CD4-positive, CD25-positive, alpha-beta regulatory T cell (primary cell): ENCODE measurements around the gene SAMD4B. TPM values are rescaled to one million over a fixed set of nuclear protein-coding genes. Genes with fewer than 3 reads are reported as not detected.

ENCODE experiments used
- ATAC-seq, 2 donors: fragments of 150-1000 bp; cut with Tn5 transposase; one replicate each; pipeline ENCODE4 v1.10.0; 2021; ENCODE audit warnings: low read depth in 2 of 2, moderate number of reproducible peaks in 2 of 2, moderate library complexity in 1 of 2
- DNase-seq, 3 donors: peaks; one replicate each; pipeline versions ENCODE4 v3.0.0 to v3.0.0-alpha.2; 2012 to 2022; ENCODE audit warnings: mixed read lengths in 1 of 3
- H3K27ac ChIP-seq: one replicate; pipeline ENCODE4 v1.7.0; 2013; ENCODE audit warnings: mild to moderate bottlenecking, low read length; ENCODE audit not compliant: insufficient read depth, poor library complexity, severe bottlenecking
- H3K27me3 ChIP-seq: one replicate; pipeline ENCODE4 v1.7.0; 2013; ENCODE audit warnings: low read length; ENCODE audit not compliant: control insufficient read depth, insufficient read depth
- H3K36me3 ChIP-seq: one replicate; pipeline ENCODE4 v1.7.0; 2013; ENCODE audit warnings: mild to moderate bottlenecking, low read length, moderate library complexity; ENCODE audit not compliant: control insufficient read depth, insufficient read depth
- H3K4me1 ChIP-seq: 2 replicates; pipeline ENCODE4 v1.7.0; 2013; ENCODE audit warnings: mild to moderate bottlenecking, low read length; ENCODE audit not compliant: insufficient read depth, control insufficient read depth, poor library complexity, severe bottlenecking
- H3K4me3 ChIP-seq: one replicate; pipeline ENCODE4 v1.7.0; 2013; ENCODE audit warnings: low read depth, mild to moderate bottlenecking, low read length, moderate library complexity
- H3K9me3 ChIP-seq, 2 experiments: 1 replicate in 1 of 2; 2 replicates in 1 of 2; pipeline ENCODE4 v1.7.0; 2013; ENCODE audit warnings: low read length in 2 of 2, mild to moderate bottlenecking in 1 of 2, moderate library complexity in 1 of 2; ENCODE audit not compliant: control insufficient read depth in 2 of 2
- H3K27ac Mint-ChIP-seq, 3 donors: one replicate each; pipeline ENCODE4 v1.8.0; 2020 to 2022; ENCODE audit warnings: mild to moderate bottlenecking in 3 of 3, mixed read lengths in 3 of 3, moderate library complexity in 2 of 3
- H3K27me3 Mint-ChIP-seq: one replicate; pipeline ENCODE4 v1.8.0; 2022; ENCODE audit warnings: mild to moderate bottlenecking, mixed read lengths
- H3K36me3 Mint-ChIP-seq: one replicate; pipeline ENCODE4 v1.8.0; 2020; ENCODE audit warnings: mixed read lengths
- H3K4me1 Mint-ChIP-seq, 4 donors: one replicate each; pipeline ENCODE4 v1.8.0; 2020 to 2022; ENCODE audit warnings: mixed read lengths in 4 of 4, mild to moderate bottlenecking in 1 of 4
- H3K4me3 Mint-ChIP-seq, 4 donors: one replicate each; pipeline ENCODE4 v1.8.0; 2020 to 2022; ENCODE audit warnings: mild to moderate bottlenecking in 4 of 4, mixed read lengths in 4 of 4, moderate library complexity in 3 of 4
- H3K9me3 Mint-ChIP-seq, 7 donors: one replicate each; pipeline ENCODE4 v1.8.0; 2020 to 2022; ENCODE audit warnings: mixed read lengths in 7 of 7, mild to moderate bottlenecking in 3 of 7, moderate library complexity in 2 of 7
- polyA plus RNA-seq, 4 donors: library from polyadenylated mRNA; unstranded; fragments of 300-500 nt; fragmentation: Illumina TruSeq; gene quantifications; one replicate each; pipeline ENCODE4 v1.2.3, GENCODE V29; 2021
- total RNA-seq: library from RNA; stranded (reverse); gene quantifications from one replicate; pipeline ENCODE4 v1.2.3, GENCODE V29; 2022

The SAMD4B gene
- total and polyA plus RNA-seq, 5 donors from 2014 or later = 5.7 to 78.9 (median 7.1) TPM

GRCh38 chr19:39406656-39407409, 64.6 kb downstream of the SAMD4B start, which contains the start of gene ZFP36:
TSS of gene ZFP36 (plus strand) at chr19:39406847. CDS start at chr19:39406905, 58 bp downstream.
- peak within 1 kb of the TSS; percentile 100 for H3K27ac ChIP-seq
- Mint-ChIP-seq H3K27ac (peak within 1 kb of the TSS; percentile 98 to 100 (median 99)), H3K27me3 (peaks cover 20% of the 10 kb centered on the region), H3K4me1 (peaks cover under 1 to 59% (median 39%) of the 10 kb centered on the region in 4 donors), H3K4me3 (peak within 1 kb of the TSS; percentile 95 to 99 (median 98)), H3K36me3 (peaks cover 20% of the 10 kb centered on the region), H3K9me3 (peaks cover 0 to 7% (median 0%) of the 10 kb centered on the region in 7 donors)
- no peaks in the 10 kb centered on the region for H3K27me3 ChIP-seq
- peaks cover 19% of the 10 kb centered on the region for H3K36me3 ChIP-seq
- peak; percentile 85 to 91 (median 89) for DNase-seq
- peaks cover 82% of the 10 kb centered on the region for H3K4me1 ChIP-seq
- peak; percentile 30 to 33 for ATAC-seq
- H3K9me3 ChIP-seq = no peaks in the 10 kb centered on the region
- H3K4me3 ChIP-seq = peak within 1 kb of the TSS; percentile 97

GRCh38 chr19:39407410-39407659, 65.1 kb downstream of the SAMD4B start:
- ATAC-seq = no peak
- H3K4me3 Mint-ChIP-seq = peak overlapping the region; percentile 95 to 99 (median 98)
- peaks cover 23% of the 10 kb centered on the region for H3K36me3 Mint-ChIP-seq
- Histone ChIP-seq H3K27ac (peak overlapping the region; percentile 100), H3K27me3 (no peaks in the 10 kb centered on the region), H3K4me1 (peaks cover 77% of the 10 kb centered on the region), H3K4me3 (peak overlapping the region; percentile 97), H3K9me3 (no peaks in the 10 kb centered on the region), H3K36me3 (peaks cover 19% of the 10 kb centered on the region)
- peaks cover 4 to 59% (median 36%) of the 10 kb centered on the region in 4 donors for H3K4me1 Mint-ChIP-seq
- peaks cover 25% of the 10 kb centered on the region for H3K27me3 Mint-ChIP-seq
- peaks cover 0 to 11% (median 0%) of the 10 kb centered on the region in 7 donors for H3K9me3 Mint-ChIP-seq
- no peak for DNase-seq
- H3K27ac Mint-ChIP-seq = peak overlapping the region; percentile 98 to 100 (median 99)

- Mint-ChIP-seq H3K27me3 (peaks cover 27% of the 10 kb centered on the region), H3K4me1 (peaks cover 4 to 55% (median 36%) of the 10 kb centered on the region in 4 donors), H3K27ac (peak overlapping the region; percentile 98 to 100 (median 99)), H3K4me3 (peak overlapping the region; percentile 95 to 99 (median 98)), H3K36me3 (peaks cover 23% of the 10 kb centered on the region), H3K9me3 (peaks cover 0 to 11% (median 0%) of the 10 kb centered on the region in 7 donors)
- peak in 1 of 2 donors; percentile 4 for ATAC-seq
- peak; percentile 62 to 95 (median 86) for DNase-seq
- Histone ChIP-seq H3K4me3 (peak overlapping the region; percentile 97), H3K9me3 (no peaks in the 10 kb centered on the region), H3K27me3 (no peaks in the 10 kb centered on the region), H3K27ac (peak overlapping the region; percentile 100), H3K36me3 (peaks cover 19% of the 10 kb centered on the region), H3K4me1 (peaks cover 74% of the 10 kb centered on the region)
These were observed 65.6 kb downstream of the SAMD4B start for GRCh38 chr19:39407660-39408391.

GRCh38 chr19:39408392-39409207, 66.4 kb downstream of the SAMD4B start:
- peak overlapping the region; percentile 98 to 100 (median 99) for H3K27ac Mint-ChIP-seq
- H3K4me1 ChIP-seq = peaks cover 73% of the 10 kb centered on the region
- H3K9me3 ChIP-seq = no peaks in the 10 kb centered on the region
- DNase-seq = peak in 2 of 3 donors; percentile 46 to 52
- peaks cover 23% of the 10 kb centered on the region for H3K36me3 Mint-ChIP-seq
- H3K4me3 ChIP-seq = peak overlapping the region; percentile 97
- ATAC-seq = no peak
- peak overlapping the region; percentile 100 for H3K27ac ChIP-seq
- H3K4me3 Mint-ChIP-seq = peak overlapping the region; percentile 95 to 99 (median 98)
- H3K27me3 Mint-ChIP-seq = peaks cover 27% of the 10 kb centered on the region
- H3K9me3 Mint-ChIP-seq = peaks cover 0 to 11% (median 0%) of the 10 kb centered on the region in 7 donors
- H3K36me3 ChIP-seq = peaks cover 19% of the 10 kb centered on the region
- H3K27me3 ChIP-seq = no peaks in the 10 kb centered on the region
- peaks cover 4 to 55% (median 36%) of the 10 kb centered on the region in 4 donors for H3K4me1 Mint-ChIP-seq

- Mint-ChIP-seq H3K4me3 (peak overlapping the region; percentile 95 to 99 (median 98)), H3K9me3 (peaks cover 0 to 11% (median 0%) of the 10 kb centered on the region in 7 donors), H3K4me1 (peaks cover 4 to 56% (median 41%) of the 10 kb centered on the region in 4 donors), H3K36me3 (peaks cover 27% of the 10 kb centered on the region), H3K27me3 (peaks cover 27% of the 10 kb centered on the region), H3K27ac (peak overlapping the region; percentile 99 to 100 (median 100))
- DNase-seq (peak; percentile 85 to 91 (median 86)), ATAC-seq (no peak)
- Histone ChIP-seq H3K27ac (peak overlapping the region; percentile 100), H3K4me3 (peak overlapping the region; percentile 97), H3K36me3 (peaks cover 19% of the 10 kb centered on the region), H3K4me1 (peaks cover 71% of the 10 kb centered on the region), H3K27me3 (no peaks in the 10 kb centered on the region), H3K9me3 (no peaks in the 10 kb centered on the region)
These were observed 67.2 kb downstream of the SAMD4B start for GRCh38 chr19:39409208-39410016.

- ATAC-seq (peak; percentile 5), DNase-seq (peak; percentile 74 to 79 (median 78))
- Mint-ChIP-seq H3K4me3 (peak overlapping the region; percentile 95 to 99 (median 97)), H3K27ac (peak overlapping the region; percentile 99 to 100 (median 99)), H3K4me1 (peaks cover 4 to 52% (median 40%) of the 10 kb centered on the region in 4 donors), H3K36me3 (peaks cover 30% of the 10 kb centered on the region), H3K27me3 (peaks cover 27% of the 10 kb centered on the region), H3K9me3 (peaks cover 0 to 11% (median 0%) of the 10 kb centered on the region in 7 donors)
- Histone ChIP-seq H3K4me3 (peak overlapping the region; percentile 75), H3K9me3 (no peaks in the 10 kb centered on the region), H3K27me3 (no peaks in the 10 kb centered on the region), H3K36me3 (peaks cover 19% of the 10 kb centered on the region), H3K27ac (peak overlapping the region; percentile 100), H3K4me1 (peaks cover 63% of the 10 kb centered on the region)
These were observed 68.0 kb downstream of the SAMD4B start for GRCh38 chr19:39410017-39410830.
